ENCODE data around the gene FAM210A.

Gene FAM210A

GRCh38 chr18:13621886-13622619 is 104.3 kb downstream of the FAM210A start:
- DNase-seq (ENCODE audit: low spot score): no peak

- DNase-seq (ENCODE audit: low spot score): no peak
These were observed 104.9 kb downstream of the FAM210A start for GRCh38 chr18:13621446-13621849.

- no peak for DNase-seq (ENCODE audit: low spot score)
These were observed 105.4 kb downstream of the FAM210A start for GRCh38 chr18:13620818-13621445.

GRCh38 chr18:13620206-13620672 is 106.1 kb downstream of the FAM210A start:
- no peak for DNase-seq (ENCODE audit: low spot score)

- no peak for DNase-seq (ENCODE audit: low spot score)
These were observed 106.7 kb downstream of the FAM210A start for GRCh38 chr18:13619505-13620205.

- DNase-seq (ENCODE audit: low spot score): no peak
These were observed 107.5 kb downstream of the FAM210A start for GRCh38 chr18:13618760-13619438.

- no peak for DNase-seq (ENCODE audit: low spot score)
These were observed 108.4 kb downstream of the FAM210A start for GRCh38 chr18:13617826-13618515.

- DNase-seq (ENCODE audit: low spot score): no peak
These were observed 109.8 kb downstream of the FAM210A start for GRCh38 chr18:13616525-13617035.

GRCh38 chr18:13616041-13616440 is 110.3 kb downstream of the FAM210A start:
- DNase-seq (ENCODE audit: low spot score): no peak

GRCh38 chr18:13615432-13615861 is 110.9 kb downstream of the FAM210A start:
- peak; percentile 41 for DNase-seq (ENCODE audit: low spot score)

GRCh38 chr18:13614641-13615288 is 111.6 kb downstream of the FAM210A start:
- peak; percentile 35 for DNase-seq (ENCODE audit: low spot score)

GRCh38 chr18:13613591-13614501 is 112.5 kb downstream of the FAM210A start:
- no peak for DNase-seq (ENCODE audit: low spot score)
